ENCODE results near the gene LACTBL1. TPM values are rescaled to one million over a fixed set of nuclear protein-coding genes. Genes with fewer than 3 reads are reported as not detected.
"Not testable (repeated sequence)": the region's sequence is repeated elsewhere in the genome, so short reads cannot be mapped to it uniquely, and the experiment has no call there.

LACTBL1 gene
- total and polyA plus RNA-seq, 2 donors (not counting 1 experiment from before 2014, with no cell fraction given) = not detected

DNA sequence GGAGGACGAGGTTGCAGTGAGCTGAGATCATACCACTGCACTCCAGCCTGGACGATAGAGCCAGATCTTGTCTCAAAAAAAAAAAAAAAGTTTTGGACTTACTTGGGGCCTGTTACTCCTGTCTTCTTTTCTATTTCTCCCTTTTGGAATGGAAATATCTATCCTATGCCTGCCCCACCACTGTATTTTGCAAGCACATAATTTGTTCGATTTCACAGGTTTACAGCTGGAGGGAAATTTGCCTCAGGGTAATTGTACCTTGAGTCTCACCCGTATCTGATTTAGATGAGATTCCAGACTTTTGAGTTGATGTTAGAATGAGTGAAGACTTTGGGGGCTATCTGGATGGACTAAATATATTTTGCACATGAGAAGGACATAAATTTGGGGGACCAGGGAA, 34.4 kb upstream of the LACTBL1 start:
- no peak for DNase-seq (ENCODE audit: low read depth in 2 of 2)
- peaks cover 3% of the 10 kb centered on the region for H3K27me3 ChIP-seq (ENCODE audit: control insufficient read depth, insufficient read depth, low read length)
- H3K79me2 ChIP-seq (ENCODE audit: control insufficient read depth, insufficient read depth, low read length) = no peaks in the 10 kb centered on the region
- no peaks in the 10 kb centered on the region for H4K20me1 ChIP-seq (ENCODE audit: control insufficient read depth, extremely low read depth, insufficient read depth, low read length)
- H2AFZ ChIP-seq (ENCODE audit: low read length) = no peak overlapping the region
- H3K9ac ChIP-seq (ENCODE audit: insufficient read depth, low read length) = no peak overlapping the region
- no peaks in the 10 kb centered on the region for H3K36me3 ChIP-seq (ENCODE audit: control insufficient read depth, insufficient read depth, low read length)
- no peak overlapping the region for H3K27ac ChIP-seq (ENCODE audit: insufficient read depth, low read length)
- no peak for TF ChIP-seq EZH2 (IDR thresholded peaks at IDR 0.05; ENCODE audit: low read length, missing control alignments)
- TF ChIP-seq, protein P1, sequence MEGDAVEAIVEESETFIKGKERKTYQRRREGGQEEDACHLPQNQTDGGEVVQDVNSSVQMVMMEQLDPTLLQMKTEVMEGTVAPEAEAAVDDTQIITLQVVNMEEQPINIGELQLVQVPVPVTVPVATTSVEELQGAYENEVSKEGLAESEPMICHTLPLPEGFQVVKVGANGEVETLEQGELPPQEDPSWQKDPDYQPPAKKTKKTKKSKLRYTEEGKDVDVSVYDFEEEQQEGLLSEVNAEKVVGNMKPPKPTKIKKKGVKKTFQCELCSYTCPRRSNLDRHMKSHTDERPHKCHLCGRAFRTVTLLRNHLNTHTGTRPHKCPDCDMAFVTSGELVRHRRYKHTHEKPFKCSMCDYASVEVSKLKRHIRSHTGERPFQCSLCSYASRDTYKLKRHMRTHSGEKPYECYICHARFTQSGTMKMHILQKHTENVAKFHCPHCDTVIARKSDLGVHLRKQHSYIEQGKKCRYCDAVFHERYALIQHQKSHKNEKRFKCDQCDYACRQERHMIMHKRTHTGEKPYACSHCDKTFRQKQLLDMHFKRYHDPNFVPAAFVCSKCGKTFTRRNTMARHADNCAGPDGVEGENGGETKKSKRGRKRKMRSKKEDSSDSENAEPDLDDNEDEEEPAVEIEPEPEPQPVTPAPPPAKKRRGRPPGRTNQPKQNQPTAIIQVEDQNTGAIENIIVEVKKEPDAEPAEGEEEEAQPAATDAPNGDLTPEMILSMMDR (conservative IDR thresholded peaks at IDR 0.05 in 1 of 2, IDR thresholded peaks at IDR 0.05 in 1 of 2; ENCODE audit: low read depth in 1 of 2, low read length in 2 of 2) = no peak
- no peak overlapping the region for H3K4me2 ChIP-seq (ENCODE audit: extremely low read depth, insufficient read depth, low read length)
- H3K4me3 ChIP-seq (replicated peaks in 1 of 4; ENCODE audit: control extremely low read depth in 1 of 4, insufficient read depth in 1 of 4, low read depth in 3 of 4, low read length in 4 of 4) = no peak overlapping the region
- H3K4me1 ChIP-seq (ENCODE audit: control insufficient read depth, extremely low read depth, insufficient read depth, low read length) = no peaks in the 10 kb centered on the region
- no peaks in the 10 kb centered on the region for H3K9me3 ChIP-seq (ENCODE audit: control insufficient read depth, insufficient read depth, low read depth, low read length)

DNA sequence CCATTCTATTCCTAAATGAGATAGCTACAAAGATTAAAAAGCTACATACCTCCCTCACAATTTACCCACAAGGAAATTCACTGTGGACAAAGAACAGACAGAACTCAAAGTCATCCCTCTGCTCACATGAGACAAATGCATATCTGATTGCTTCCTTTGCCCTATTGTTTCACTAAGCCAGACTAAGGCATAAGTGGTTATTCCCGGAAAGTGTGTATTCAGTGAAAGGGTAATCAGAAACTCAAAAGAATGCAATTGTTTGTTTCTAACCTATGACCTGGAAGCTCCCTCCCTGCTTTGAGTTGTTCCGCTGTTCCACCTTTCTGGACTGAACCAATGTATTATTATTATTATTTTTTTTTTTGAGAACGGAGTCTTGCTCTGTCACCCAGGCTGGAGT, 32.1 kb upstream of the LACTBL1 start:
- H3K4me1 ChIP-seq (ENCODE audit: control insufficient read depth, extremely low read depth, insufficient read depth, low read length); H3K79me2 ChIP-seq (ENCODE audit: control insufficient read depth, insufficient read depth, low read length); H2AFZ ChIP-seq (ENCODE audit: low read length); H3K27me3 ChIP-seq (ENCODE audit: control insufficient read depth, insufficient read depth, low read length); H3K4me2 ChIP-seq (ENCODE audit: extremely low read depth, insufficient read depth, low read length); H3K9ac ChIP-seq (ENCODE audit: insufficient read depth, low read length); H3K36me3 ChIP-seq (ENCODE audit: control insufficient read depth, insufficient read depth, low read length); H3K4me3 ChIP-seq (replicated peaks in 1 of 4; ENCODE audit: control extremely low read depth in 1 of 4, insufficient read depth in 1 of 4, low read depth in 3 of 4, low read length in 4 of 4); H3K9me3 ChIP-seq (ENCODE audit: control insufficient read depth, insufficient read depth, low read depth, low read length); H4K20me1 ChIP-seq (ENCODE audit: control insufficient read depth, extremely low read depth, insufficient read depth, low read length); H3K27ac ChIP-seq (ENCODE audit: insufficient read depth, low read length); DNase-seq (ENCODE audit: low read depth in 2 of 2): not testable (repeated sequence)

- Histone ChIP-seq H3K9ac (ENCODE audit: insufficient read depth, low read length) (no peak overlapping the region), H4K20me1 (ENCODE audit: control insufficient read depth, extremely low read depth, insufficient read depth, low read length) (no peaks in the 10 kb centered on the region), H3K27ac (ENCODE audit: insufficient read depth, low read length) (no peak overlapping the region), H3K4me2 (ENCODE audit: extremely low read depth, insufficient read depth, low read length) (no peak overlapping the region), H3K79me2 (ENCODE audit: control insufficient read depth, insufficient read depth, low read length) (no peaks in the 10 kb centered on the region), H3K36me3 (ENCODE audit: control insufficient read depth, insufficient read depth, low read length) (no peaks in the 10 kb centered on the region), H3K4me1 (ENCODE audit: control insufficient read depth, extremely low read depth, insufficient read depth, low read length) (no peaks in the 10 kb centered on the region), H3K9me3 (ENCODE audit: control insufficient read depth, insufficient read depth, low read depth, low read length) (no peaks in the 10 kb centered on the region), H3K27me3 (ENCODE audit: control insufficient read depth, insufficient read depth, low read length) (peaks cover 5% of the 10 kb centered on the region), H3K4me3 (replicated peaks in 1 of 4; ENCODE audit: control extremely low read depth in 1 of 4, insufficient read depth in 1 of 4, low read depth in 3 of 4, low read length in 4 of 4) (no peak overlapping the region), H2AFZ (ENCODE audit: low read length) (no peak overlapping the region)
- no peak for DNase-seq (ENCODE audit: low read depth in 2 of 2)
- TF ChIP-seq, protein P1 (conservative IDR thresholded peaks at IDR 0.05 in 1 of 2, IDR thresholded peaks at IDR 0.05 in 1 of 2; ENCODE audit: low read depth in 1 of 2, low read length in 2 of 2) = no peak
- TF ChIP-seq EZH2 (IDR thresholded peaks at IDR 0.05; ENCODE audit: low read length, missing control alignments) = no peak
These were observed 31.4 kb upstream of the LACTBL1 start for GRCh38 chr1:23004112-23004511.

DNA sequence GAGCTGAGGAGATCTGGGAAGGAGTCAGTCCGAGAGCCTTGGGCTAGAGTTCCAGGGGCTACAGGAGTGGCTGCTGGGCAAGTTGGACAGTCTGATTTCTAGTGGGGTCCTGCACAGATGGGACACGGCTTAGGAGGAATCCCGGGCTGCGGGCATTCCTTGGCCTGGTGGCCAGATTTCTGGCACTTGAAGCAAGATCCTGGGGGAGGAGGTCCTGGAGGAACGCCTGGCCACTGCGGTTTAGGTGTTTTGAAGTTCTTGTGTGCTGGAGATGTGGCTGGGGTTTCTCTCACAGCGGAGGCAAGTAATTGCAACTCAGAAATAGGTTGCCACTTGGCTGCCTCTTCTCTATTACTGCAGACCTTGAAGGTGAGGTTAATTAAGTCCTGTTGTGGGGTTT, 29.6 kb upstream of the LACTBL1 start:
- not testable (repeated sequence) for H3K36me3 ChIP-seq (ENCODE audit: control insufficient read depth, insufficient read depth, low read length); H4K20me1 ChIP-seq (ENCODE audit: control insufficient read depth, extremely low read depth, insufficient read depth, low read length); H3K4me2 ChIP-seq (ENCODE audit: extremely low read depth, insufficient read depth, low read length); H3K4me1 ChIP-seq (ENCODE audit: control insufficient read depth, extremely low read depth, insufficient read depth, low read length); DNase-seq (ENCODE audit: low read depth in 2 of 2); H3K9ac ChIP-seq (ENCODE audit: insufficient read depth, low read length); H3K79me2 ChIP-seq (ENCODE audit: control insufficient read depth, insufficient read depth, low read length); H3K9me3 ChIP-seq (ENCODE audit: control insufficient read depth, insufficient read depth, low read depth, low read length); H3K27me3 ChIP-seq (ENCODE audit: control insufficient read depth, insufficient read depth, low read length); H2AFZ ChIP-seq (ENCODE audit: low read length); H3K27ac ChIP-seq (ENCODE audit: insufficient read depth, low read length); H3K4me3 ChIP-seq (replicated peaks in 1 of 4; ENCODE audit: control extremely low read depth in 1 of 4, insufficient read depth in 1 of 4, low read depth in 3 of 4, low read length in 4 of 4)

GRCh38 chr1:23000133-23000532, 27.5 kb upstream of the LACTBL1 start:
- not testable (repeated sequence) for H3K4me1 ChIP-seq (ENCODE audit: control insufficient read depth, extremely low read depth, insufficient read depth, low read length); DNase-seq (ENCODE audit: low read depth in 2 of 2); H3K4me2 ChIP-seq (ENCODE audit: extremely low read depth, insufficient read depth, low read length); H3K79me2 ChIP-seq (ENCODE audit: control insufficient read depth, insufficient read depth, low read length); H3K36me3 ChIP-seq (ENCODE audit: control insufficient read depth, insufficient read depth, low read length); H3K27me3 ChIP-seq (ENCODE audit: control insufficient read depth, insufficient read depth, low read length); H2AFZ ChIP-seq (ENCODE audit: low read length); H3K27ac ChIP-seq (ENCODE audit: insufficient read depth, low read length); H3K9me3 ChIP-seq (ENCODE audit: control insufficient read depth, insufficient read depth, low read depth, low read length); H3K9ac ChIP-seq (ENCODE audit: insufficient read depth, low read length); H4K20me1 ChIP-seq (ENCODE audit: control insufficient read depth, extremely low read depth, insufficient read depth, low read length); H3K4me3 ChIP-seq (replicated peaks in 1 of 4; ENCODE audit: control extremely low read depth in 1 of 4, insufficient read depth in 1 of 4, low read depth in 3 of 4, low read length in 4 of 4)
